Uterus (tissue), 2 donors: ENCODE measurements around the gene SNX10.

Experiments
- CTCF ChIP-seq, 4 experiments: fragments of 200-600 bp in 2 of 4; fragments of 450-650 bp in 2 of 4; sonication (generic) in 2 of 4; IDR thresholded peaks; one replicate each; pipeline ENCODE4 v1.5.1; 2016 to 2019; ENCODE audit warnings: antibody characterized with exemption in 4 of 4, mild to moderate bottlenecking in 2 of 4, moderate library complexity in 1 of 4
- POLR2A ChIP-seq, 2 donors: fragments of 450-650 bp; IDR thresholded peaks; one replicate each; pipeline ENCODE4 v1.6.1; 2016; ENCODE audit warnings: antibody characterized with exemption in 2 of 2, mild to moderate bottlenecking in 1 of 2, moderate library complexity in 1 of 2

GRCh38 chr7:26326211-26326610, 34.5 kb downstream of the SNX10 start:
- TF ChIP-seq CTCF (IDR thresholded peaks at IDR 0.05) (no peak), POLR2A (IDR thresholded peaks at IDR 0.05) (no peak)
